ENCODE results near the gene PEPD. TPM values are rescaled to one million over a fixed set of nuclear protein-coding genes. Genes with fewer than 3 reads are reported as not detected.
"Not testable (repeated sequence)": the region's sequence is repeated elsewhere in the genome, so short reads cannot be mapped to it uniquely, and the experiment has no call there.

The PEPD gene
- total RNA-seq, 1 experiment from 2014 or later, result 148 TPM

GRCh38 chr19:33504058-33504444 is 17.5 kb downstream of the PEPD start:
- in situ Hi-C loops (cut with HindIII; ENCODE audit: low pct_unique_long_range_greater_than_20kb, low sequenced_read_pairs), result no loop called here
- no peak for DNase-seq (ENCODE audit: low read depth)

- in situ Hi-C loops (cut with HindIII; ENCODE audit: low pct_unique_long_range_greater_than_20kb, low sequenced_read_pairs), result no loop called here
- DNase-seq (ENCODE audit: low read depth), result no peak
Observed at GRCh38 chr19:33503433-33504057, 18.0 kb downstream of the PEPD start.

- in situ Hi-C loops (cut with HindIII; ENCODE audit: low pct_unique_long_range_greater_than_20kb, low sequenced_read_pairs), result no loop called here
- DNase-seq (ENCODE audit: low read depth), result no peak
Observed at GRCh38 chr19:33503030-33503429, 18.6 kb downstream of the PEPD start.

DNA sequence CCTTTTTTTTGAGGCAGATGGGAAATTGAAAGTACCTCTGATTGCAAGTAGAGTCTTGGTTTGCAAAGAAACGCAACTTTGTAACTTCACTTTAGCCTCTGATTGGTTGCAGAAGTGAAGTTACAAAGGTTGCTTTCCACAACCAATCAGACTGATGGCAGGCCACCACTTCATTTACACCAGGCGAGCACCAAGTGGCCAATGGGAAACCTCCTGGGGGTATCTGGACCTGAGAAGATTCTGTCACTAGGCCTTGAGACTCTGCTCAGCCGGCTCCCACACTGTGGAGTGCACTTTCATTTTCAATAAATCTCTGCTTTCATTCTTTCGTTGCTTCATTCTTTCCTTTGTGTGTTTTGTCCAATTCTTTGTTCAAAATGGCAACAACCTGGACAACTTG is 19.1 kb downstream of the PEPD start:
- DNase-seq (ENCODE audit: low read depth), result no peak
- in situ Hi-C loops (cut with HindIII; ENCODE audit: low pct_unique_long_range_greater_than_20kb, low sequenced_read_pairs), result no loop called here

- in situ Hi-C loops (cut with HindIII; ENCODE audit: low pct_unique_long_range_greater_than_20kb, low sequenced_read_pairs), result no loop called here
- DNase-seq (ENCODE audit: low read depth), result no peak
Observed at GRCh38 chr19:33501693-33502356, 19.8 kb downstream of the PEPD start.

- DNase-seq (ENCODE audit: low read depth), result no peak
- in situ Hi-C loops (cut with HindIII; ENCODE audit: low pct_unique_long_range_greater_than_20kb, low sequenced_read_pairs), result no loop called here
Observed at GRCh38 chr19:33500991-33501390, 20.6 kb downstream of the PEPD start.

DNA sequence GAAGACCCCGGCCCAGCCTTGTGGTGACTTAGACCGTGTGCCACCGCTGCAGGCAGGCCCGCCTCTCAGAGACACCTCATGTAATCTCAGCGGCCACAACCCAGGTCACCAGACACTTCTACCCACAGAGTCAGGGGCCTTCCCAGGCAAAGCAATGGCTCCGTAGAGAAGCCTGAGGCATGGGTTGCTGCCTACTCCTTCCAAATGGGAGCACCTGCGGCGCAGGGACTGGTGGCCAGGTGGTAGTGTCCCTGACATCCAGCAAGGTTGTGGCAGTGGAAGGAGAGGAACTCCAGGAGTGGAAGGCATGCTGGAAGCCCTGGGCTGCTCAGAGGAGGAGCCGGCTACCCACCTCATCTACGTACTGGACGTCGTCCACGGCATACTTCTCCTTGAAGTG is 21.0 kb downstream of the PEPD start:
- in situ Hi-C loops (cut with HindIII; ENCODE audit: low pct_unique_long_range_greater_than_20kb, low sequenced_read_pairs), result no loop called here
- DNase-seq (ENCODE audit: low read depth), result no peak

DNA sequence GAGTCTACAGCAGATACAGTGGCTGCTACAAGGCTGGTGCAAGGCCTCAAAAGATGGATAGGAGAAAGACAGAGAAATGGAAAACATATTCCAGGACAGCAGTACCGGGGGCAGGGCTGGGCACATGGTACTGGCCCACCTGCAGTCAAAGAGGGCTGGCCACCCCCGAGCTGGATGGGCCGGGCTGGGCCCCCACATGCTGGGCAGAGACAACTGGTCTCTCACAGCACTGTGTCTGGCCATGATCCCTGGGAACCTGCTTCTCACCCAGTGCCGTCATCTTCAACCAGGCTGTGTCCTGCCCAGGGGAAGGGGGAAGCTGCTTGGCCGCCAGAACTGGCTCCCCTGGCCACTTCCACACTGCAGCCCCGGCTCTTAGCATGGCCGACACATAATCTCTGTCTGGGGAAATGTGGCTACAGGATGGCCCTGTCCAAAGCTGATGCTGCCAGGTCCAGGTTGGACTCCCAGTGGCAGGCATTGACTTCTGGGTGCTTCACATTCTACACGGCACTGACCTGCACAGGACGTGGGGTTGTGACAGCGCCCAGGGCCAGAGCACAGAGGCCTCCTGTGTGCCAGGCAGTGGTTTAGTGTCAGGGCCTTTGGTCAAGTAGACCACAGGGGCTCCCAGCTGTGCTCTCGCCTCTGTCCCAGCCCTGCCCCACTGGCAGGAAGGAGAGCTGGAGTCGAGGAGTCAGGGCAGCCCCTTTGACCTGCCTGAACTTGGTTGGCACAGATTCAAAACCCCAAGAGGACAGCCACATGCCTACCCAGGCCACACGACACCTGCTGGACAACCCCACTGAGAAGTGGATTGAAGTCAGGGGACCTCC is 21.7 kb downstream of the PEPD start:
- no peak for DNase-seq (ENCODE audit: low read depth)
- in situ Hi-C loops (cut with HindIII; ENCODE audit: low pct_unique_long_range_greater_than_20kb, low sequenced_read_pairs), result no loop called here

DNA sequence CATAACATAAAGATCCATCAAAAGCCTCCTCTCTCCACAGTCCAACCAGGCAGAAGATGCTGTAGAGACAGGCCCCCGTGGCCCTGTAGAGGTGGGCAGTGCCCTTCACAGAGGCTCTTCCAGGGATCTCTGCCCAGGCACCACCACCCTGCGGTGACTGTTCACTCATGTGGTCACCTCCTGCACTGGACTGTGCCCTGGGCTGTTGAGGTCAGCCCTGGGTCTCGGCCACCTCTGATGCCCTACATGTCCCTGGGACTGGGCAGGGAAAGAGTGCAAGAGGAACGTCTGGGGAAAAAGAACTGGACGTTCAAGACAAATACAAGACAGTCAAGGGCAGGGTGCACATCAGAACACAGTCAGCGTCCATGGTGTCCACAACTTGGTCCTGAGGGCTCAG is 22.3 kb downstream of the PEPD start:
- in situ Hi-C loops (cut with HindIII; ENCODE audit: low pct_unique_long_range_greater_than_20kb, low sequenced_read_pairs), result no loop called here
- no peak for DNase-seq (ENCODE audit: low read depth)

DNA sequence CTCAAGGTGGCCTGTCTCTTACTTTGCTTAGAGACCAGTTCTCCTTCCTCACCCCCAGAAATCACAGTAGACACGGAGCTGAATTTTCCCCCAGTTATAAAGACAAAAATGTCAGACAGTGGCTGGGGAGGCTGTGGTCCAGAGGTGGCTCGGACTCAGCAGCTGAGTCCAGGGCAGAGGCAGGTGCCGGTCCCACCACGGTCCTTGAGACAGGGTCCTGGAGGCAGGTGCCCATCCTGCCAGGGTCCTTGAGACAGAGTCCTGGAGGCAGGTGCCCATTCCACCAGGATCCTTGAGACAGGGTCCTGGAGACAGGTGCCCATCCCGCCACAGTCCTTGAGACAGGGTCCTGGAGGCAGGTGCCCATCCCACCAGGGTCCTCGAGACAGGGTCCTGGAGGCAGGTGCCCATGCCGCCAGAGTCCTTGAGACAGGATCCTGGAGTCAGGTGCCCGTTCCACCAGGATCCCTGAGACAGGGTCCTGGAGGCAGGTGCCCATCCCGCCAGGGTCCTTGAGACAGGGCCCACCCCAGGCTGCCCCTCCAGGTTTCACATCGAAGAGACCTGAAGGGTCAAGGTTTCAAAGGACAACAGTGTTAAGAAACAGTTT is 23.1 kb downstream of the PEPD start:
- in situ Hi-C loops (cut with HindIII; ENCODE audit: low pct_unique_long_range_greater_than_20kb, low sequenced_read_pairs), result no loop called here
- DNase-seq (ENCODE audit: low read depth), result no peak

- in situ Hi-C loops (cut with HindIII; ENCODE audit: low pct_unique_long_range_greater_than_20kb, low sequenced_read_pairs), result no loop called here
Observed at GRCh38 chr19:33497778-33498175, 23.8 kb downstream of the PEPD start.

GRCh38 chr19:33497131-33497777 is 24.3 kb downstream of the PEPD start:
- in situ Hi-C loops (cut with HindIII; ENCODE audit: low pct_unique_long_range_greater_than_20kb, low sequenced_read_pairs), result no loop called here
- DNase-seq (ENCODE audit: low read depth), result no peak

More at GRCh38 chr19:33497778-33498175, 23.8 kb downstream of the PEPD start:
- no peak for DNase-seq (ENCODE audit: low read depth)

GRCh38 chr19:33496038-33496895 is 25.3 kb downstream of the PEPD start:
- in situ Hi-C loops (cut with HindIII; ENCODE audit: low pct_unique_long_range_greater_than_20kb, low sequenced_read_pairs), result no loop called here
- no peak for DNase-seq (ENCODE audit: low read depth)

DNA sequence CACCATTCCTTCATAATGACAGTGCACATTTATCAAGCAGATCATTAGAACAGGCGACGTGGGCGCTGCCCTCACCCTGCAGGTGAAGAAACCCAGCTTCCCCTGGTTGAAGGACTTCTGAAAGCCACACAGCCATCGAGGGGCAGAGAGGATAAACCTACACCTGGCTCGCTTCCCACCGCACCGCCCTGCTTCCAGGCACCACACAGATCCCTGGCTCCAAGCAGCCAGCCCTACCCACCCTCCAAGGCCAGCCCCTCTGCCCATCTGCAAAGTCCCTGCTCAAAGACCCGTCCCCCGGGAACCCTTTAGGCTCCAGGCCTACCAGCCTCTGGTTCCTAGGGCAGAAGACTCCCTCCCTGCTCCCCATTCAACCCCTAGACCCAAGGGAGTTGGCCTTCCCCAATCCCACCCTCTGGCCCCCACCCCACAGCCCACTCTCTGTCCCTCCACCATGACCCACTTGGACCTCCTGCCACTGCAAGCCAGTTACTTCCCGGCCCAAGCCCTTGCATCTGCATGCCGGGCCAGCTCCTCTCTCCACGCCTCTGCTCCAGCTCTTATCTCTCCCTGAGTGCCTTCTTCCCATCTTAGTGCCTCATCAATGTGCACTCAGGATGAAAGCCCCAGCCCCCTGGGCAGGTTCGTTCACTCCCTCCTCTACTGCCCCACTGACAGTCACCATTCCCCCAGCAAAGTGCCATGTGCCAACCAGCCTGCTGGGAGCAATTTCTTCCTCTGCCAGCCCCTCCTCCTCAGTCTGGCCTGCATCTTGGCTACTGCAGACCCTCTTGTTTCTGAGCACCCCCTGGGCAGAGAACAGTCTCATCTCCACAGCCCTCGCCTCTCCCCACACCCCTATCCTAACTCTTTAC is 28.0 kb downstream of the PEPD start:
- no peak for DNase-seq (ENCODE audit: low read depth)
- in situ Hi-C loops (cut with HindIII; ENCODE audit: low pct_unique_long_range_greater_than_20kb, low sequenced_read_pairs), result no loop called here

DNA sequence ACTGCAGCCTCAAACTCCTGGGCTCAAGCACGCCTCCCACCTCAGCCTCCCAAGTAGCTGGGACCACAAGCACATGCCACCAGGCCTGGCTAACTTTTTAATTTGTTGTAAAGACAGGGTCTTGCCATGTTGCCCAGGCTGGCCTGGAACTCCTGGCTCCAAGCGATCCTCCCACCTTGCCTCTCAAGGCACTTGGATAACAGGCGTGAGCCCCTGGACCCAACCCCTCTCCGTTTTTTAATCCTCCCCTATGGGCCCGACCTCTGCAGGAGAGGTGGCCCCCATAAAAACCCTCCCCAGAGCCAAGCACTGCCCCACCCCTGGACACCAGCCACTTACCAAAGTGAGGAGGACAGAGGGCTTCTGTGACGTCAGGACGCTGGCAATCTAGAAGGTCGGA is 28.6 kb downstream of the PEPD start:
- DNase-seq (ENCODE audit: low read depth), result no peak
- in situ Hi-C loops (cut with HindIII; ENCODE audit: low pct_unique_long_range_greater_than_20kb, low sequenced_read_pairs), result no loop called here

GRCh38 chr19:33492090-33492489 is 29.5 kb downstream of the PEPD start:
- in situ Hi-C loops (cut with HindIII; ENCODE audit: low pct_unique_long_range_greater_than_20kb, low sequenced_read_pairs), result no loop called here
- DNase-seq (ENCODE audit: low read depth), result no peak

- DNase-seq (ENCODE audit: low read depth); in situ Hi-C loops (cut with HindIII; ENCODE audit: low pct_unique_long_range_greater_than_20kb, low sequenced_read_pairs): not testable (repeated sequence)
Observed at GRCh38 chr19:33490596-33490995, 31.0 kb downstream of the PEPD start.

Data from Caki2 (cell line).